HepG2 (cell line): ENCODE measurements around the gene ZNF292. TPM values are rescaled to one million over a fixed set of nuclear protein-coding genes. Genes with fewer than 3 reads are reported as not detected.
A peak's percentile ranks its signal among the peaks of the same experiment; 100 is the strongest.

ENCODE experiments used
- FLYWCH1 ChIP-seq: sonication (generic); formaldehyde crosslinking; IDR thresholded peaks from 2 replicates; pipeline ENCODE4 v1.8.1; 2023; ENCODE audit warnings: mild to moderate bottlenecking, missing genetic modification reagents
- GABPB1 ChIP-seq: IDR thresholded peaks from 2 replicates; pipeline ENCODE4 v1.6.1; 2016; ENCODE audit warnings: mild to moderate bottlenecking, missing genetic modification reagents, moderate library complexity, missing compliant biosample characterization
- IRX3 ChIP-seq: sonication (generic); formaldehyde crosslinking; IDR thresholded peaks from 2 replicates; pipeline ENCODE4 v1.8.1; 2023; ENCODE audit warnings: mild to moderate bottlenecking, low read depth, missing genetic modification reagents, borderline replicate concordance
- MATR3 ChIP-seq: sonication (generic); formaldehyde crosslinking; IDR thresholded peaks from 2 replicates; pipeline ENCODE4 v1.4.0; 2020; ENCODE audit warnings: missing genetic modification reagents
- NONO ChIP-seq, 2 experiments: fragments of 450-650 bp in 1 of 2; sonication (generic) in 1 of 2; formaldehyde crosslinking in 1 of 2; IDR thresholded peaks in 1 of 2; conservative IDR thresholded peaks in 1 of 2; 2 replicates each; pipeline versions ENCODE4 v1.6.1 to v1.8.0; 2017 to 2022; ENCODE audit warnings: mild to moderate bottlenecking in 1 of 2, missing genetic modification reagents in 1 of 2, moderate library complexity in 1 of 2
- PHF20 ChIP-seq: sonication (generic); formaldehyde crosslinking; IDR thresholded peaks from 2 replicates; pipeline ENCODE4 v1.5.0; 2020; ENCODE audit warnings: mild to moderate bottlenecking, missing genetic modification reagents
- POLR2AphosphoS5 ChIP-seq: IDR thresholded peaks from 2 replicates; pipeline ENCODE4 v1.6.1; 2012; ENCODE audit warnings: low read depth, low read length
- PPARG ChIP-seq: conservative IDR thresholded peaks from 2 replicates; pipeline ENCODE4 v1.6.1; 2016; ENCODE audit warnings: missing biosample characterization, missing genetic modification reagents
- SATB2 ChIP-seq: sonication (generic); formaldehyde crosslinking; IDR thresholded peaks from 2 replicates; pipeline ENCODE4 v1.5.0; 2020; ENCODE audit warnings: missing genetic modification reagents
- SIN3B ChIP-seq: fragments of 150-350 bp; IDR thresholded peaks from 2 replicates; pipeline ENCODE4 v1.6.1; 2014; ENCODE audit warnings: low read length
- TBP ChIP-seq: sonication (generic); formaldehyde crosslinking; IDR thresholded peaks from 2 replicates; pipeline ENCODE4 v1.5.0; 2020; ENCODE audit warnings: missing genetic modification reagents
- TMF1 ChIP-seq: sonication (generic); formaldehyde crosslinking; IDR thresholded peaks from 2 replicates; pipeline ENCODE4 v1.8.1; 2022; ENCODE audit warnings: low read depth, missing genetic modification reagents
- YY1 ChIP-seq: IDR thresholded peaks from 2 replicates; pipeline ENCODE4 v1.6.1; 2011; ENCODE audit warnings: low read length, low read depth, moderate library complexity, mild to moderate bottlenecking; ENCODE audit not compliant: insufficient read depth, insufficient replicate concordance
- ZNF282 ChIP-seq: fragments of 450-650 bp; IDR thresholded peaks from 2 replicates; pipeline ENCODE4 v1.6.1; 2018; ENCODE audit not compliant: partially characterized antibody
- ZNF335 ChIP-seq: sonication (generic); formaldehyde crosslinking; IDR thresholded peaks from 2 replicates; pipeline ENCODE4 v1.4.0; 2020; ENCODE audit warnings: missing genetic modification reagents
- polyA plus RNA-seq, 8 experiments: library from polyadenylated mRNA; depleted of rRNA in 3 of 8; stranded (reverse) in 7 of 8; unstranded in 1 of 8; fragments of >200 nt; fragmentation: Illumina TruSeq in 4 of 8; extraction: Trizol in 4 of 8; gene quantifications; 2 replicates each; pipeline versions ENCODE4 v1.2.1 to v1.2.3, GENCODE V29; 2011 to 2016; ENCODE audit warnings: low read depth in 4 of 8, missing spikeins in 1 of 8, mixed read lengths in 1 of 8; ENCODE audit not compliant: insufficient read depth in 1 of 8
- total RNA-seq, 5 experiments: library from RNA; depleted of rRNA; stranded (reverse); fragments of >200 nt; fragmentation: Illumina TruSeq; extraction: Trizol; gene quantifications; 2 replicates each; pipeline ENCODE4 v1.2.3, GENCODE V29; 2016; ENCODE audit warnings: low read depth in 1 of 5
- TF ChIP-seq, protein P1 (sequence below): IDR thresholded peaks from 2 replicates; pipeline ENCODE4 v1.6.1; 2016; ENCODE audit warnings: mild to moderate bottlenecking
- TF ChIP-seq, protein P2 (sequence below): sonication (generic); formaldehyde crosslinking; IDR thresholded peaks from 2 replicates; pipeline ENCODE4 v1.4.0; 2020; ENCODE audit warnings: mild to moderate bottlenecking, missing genetic modification reagents
- TF ChIP-seq, protein P3 (sequence below): sonication (generic); formaldehyde crosslinking; IDR thresholded peaks from 2 replicates; pipeline ENCODE4 v1.4.0; 2020; ENCODE audit warnings: missing genetic modification reagents
- TF ChIP-seq, protein P4 (sequence below): sonication (generic); formaldehyde crosslinking; IDR thresholded peaks from 2 replicates; pipeline ENCODE4 v1.5.0; 2020; ENCODE audit warnings: missing genetic modification reagents
- TF ChIP-seq, protein P5 (sequence below): sonication (generic); formaldehyde crosslinking; IDR thresholded peaks from 2 replicates; pipeline ENCODE4 v1.5.1; 2020; ENCODE audit warnings: mild to moderate bottlenecking, missing genetic modification reagents

ZNF292 gene
- total and polyA plus RNA-seq, 2 of the 13 experiments (the other 11 are each of a cell fraction or from before 2014, with no cell fraction given), result 9.9 to 12.8 TPM

DNA sequence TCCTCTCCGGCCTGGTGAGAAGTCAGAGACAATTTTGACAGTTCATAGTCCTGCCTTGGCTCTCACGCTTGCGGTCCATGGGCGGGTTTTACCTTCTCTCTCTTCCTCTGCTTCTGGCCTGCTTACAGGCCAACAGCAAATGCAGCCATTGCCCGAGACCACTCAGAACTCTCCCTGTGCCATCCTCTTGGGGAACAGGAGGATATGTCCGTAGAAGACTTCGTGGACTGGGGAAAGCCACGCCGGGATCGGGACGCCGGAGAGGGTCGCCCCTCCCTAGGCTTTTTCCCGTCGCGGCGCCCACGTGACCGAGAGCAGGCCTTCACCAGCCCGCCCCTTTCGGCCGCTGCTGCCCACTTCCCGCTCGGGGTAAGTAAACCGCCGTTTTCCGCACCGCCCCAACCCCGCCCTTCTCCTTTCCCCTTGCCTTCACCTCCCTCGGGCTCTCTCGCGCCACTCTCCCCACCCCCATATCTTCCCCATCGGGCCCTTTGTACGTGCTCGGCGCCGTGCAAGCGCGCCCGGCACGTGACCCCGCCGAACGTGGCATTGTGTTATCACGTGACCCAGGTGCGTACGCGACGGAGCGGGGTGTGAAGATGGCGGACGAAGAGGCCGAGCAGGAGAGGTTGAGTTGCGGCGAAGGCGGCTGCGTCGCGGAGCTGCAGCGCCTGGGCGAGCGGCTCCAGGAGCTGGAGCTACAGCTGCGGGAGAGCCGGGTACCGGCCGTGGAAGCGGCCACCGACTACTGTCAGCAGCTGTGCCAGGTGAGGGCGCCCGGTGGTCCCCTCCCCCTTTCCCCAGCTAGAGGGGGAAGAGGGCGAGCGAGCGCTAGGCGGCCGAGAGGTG lies at the start of gene ZNF292 (continued):
- TF ChIP-seq, protein P1, sequence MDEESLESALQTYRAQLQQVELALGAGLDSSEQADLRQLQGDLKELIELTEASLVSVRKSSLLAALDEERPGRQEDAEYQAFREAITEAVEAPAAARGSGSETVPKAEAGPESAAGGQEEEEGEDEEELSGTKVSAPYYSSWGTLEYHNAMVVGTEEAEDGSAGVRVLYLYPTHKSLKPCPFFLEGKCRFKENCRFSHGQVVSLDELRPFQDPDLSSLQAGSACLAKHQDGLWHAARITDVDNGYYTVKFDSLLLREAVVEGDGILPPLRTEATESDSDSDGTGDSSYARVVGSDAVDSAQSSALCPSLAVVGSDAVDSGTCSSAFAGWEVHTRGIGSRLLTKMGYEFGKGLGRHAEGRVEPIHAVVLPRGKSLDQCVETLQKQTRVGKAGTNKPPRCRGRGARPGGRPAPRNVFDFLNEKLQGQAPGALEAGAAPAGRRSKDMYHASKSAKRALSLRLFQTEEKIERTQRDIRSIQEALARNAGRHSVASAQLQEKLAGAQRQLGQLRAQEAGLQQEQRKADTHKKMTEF (CRISPR knock-in tag), result peak; percentile 98
- TF ChIP-seq FLYWCH1 (CRISPR knock-in tag) (no peak), PHF20 (CRISPR knock-in tag) (peak; percentile 78), IRX3 (peak; percentile 81; the same call in 1 of the 2 replicates), ZNF282 (no peak), YY1 (peak; percentile 94), TMF1 (CRISPR knock-in tag) (peak; percentile 90; the same call in 1 of the 2 replicates), TBP (CRISPR knock-in tag) (no peak), ZNF335 (CRISPR knock-in tag) (peak; percentile 44; the same call in 1 of the 2 replicates), PPARG (CRISPR knock-in tag) (peak; percentile 65), MATR3 (CRISPR knock-in tag) (no peak), GABPB1 (CRISPR knock-in tag) (peak; percentile 86), SATB2 (CRISPR knock-in tag) (peak; percentile 89), NONO (IDR thresholded peaks at IDR 0.05) (no peak), NONO (CRISPR knock-in tag; conservative IDR thresholded peaks at IDR 0.05) (peak; percentile 99), POLR2AphosphoS5 (peak; percentile 81), SIN3B (peak; percentile 64; the same call in 1 of the 2 replicates)
- TF ChIP-seq, protein P2, sequence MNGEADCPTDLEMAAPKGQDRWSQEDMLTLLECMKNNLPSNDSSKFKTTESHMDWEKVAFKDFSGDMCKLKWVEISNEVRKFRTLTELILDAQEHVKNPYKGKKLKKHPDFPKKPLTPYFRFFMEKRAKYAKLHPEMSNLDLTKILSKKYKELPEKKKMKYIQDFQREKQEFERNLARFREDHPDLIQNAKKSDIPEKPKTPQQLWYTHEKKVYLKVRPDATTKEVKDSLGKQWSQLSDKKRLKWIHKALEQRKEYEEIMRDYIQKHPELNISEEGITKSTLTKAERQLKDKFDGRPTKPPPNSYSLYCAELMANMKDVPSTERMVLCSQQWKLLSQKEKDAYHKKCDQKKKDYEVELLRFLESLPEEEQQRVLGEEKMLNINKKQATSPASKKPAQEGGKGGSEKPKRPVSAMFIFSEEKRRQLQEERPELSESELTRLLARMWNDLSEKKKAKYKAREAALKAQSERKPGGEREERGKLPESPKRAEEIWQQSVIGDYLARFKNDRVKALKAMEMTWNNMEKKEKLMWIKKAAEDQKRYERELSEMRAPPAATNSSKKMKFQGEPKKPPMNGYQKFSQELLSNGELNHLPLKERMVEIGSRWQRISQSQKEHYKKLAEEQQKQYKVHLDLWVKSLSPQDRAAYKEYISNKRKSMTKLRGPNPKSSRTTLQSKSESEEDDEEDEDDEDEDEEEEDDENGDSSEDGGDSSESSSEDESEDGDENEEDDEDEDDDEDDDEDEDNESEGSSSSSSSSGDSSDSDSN (CRISPR knock-in tag), result peak; percentile 81
- TF ChIP-seq, protein P3, sequence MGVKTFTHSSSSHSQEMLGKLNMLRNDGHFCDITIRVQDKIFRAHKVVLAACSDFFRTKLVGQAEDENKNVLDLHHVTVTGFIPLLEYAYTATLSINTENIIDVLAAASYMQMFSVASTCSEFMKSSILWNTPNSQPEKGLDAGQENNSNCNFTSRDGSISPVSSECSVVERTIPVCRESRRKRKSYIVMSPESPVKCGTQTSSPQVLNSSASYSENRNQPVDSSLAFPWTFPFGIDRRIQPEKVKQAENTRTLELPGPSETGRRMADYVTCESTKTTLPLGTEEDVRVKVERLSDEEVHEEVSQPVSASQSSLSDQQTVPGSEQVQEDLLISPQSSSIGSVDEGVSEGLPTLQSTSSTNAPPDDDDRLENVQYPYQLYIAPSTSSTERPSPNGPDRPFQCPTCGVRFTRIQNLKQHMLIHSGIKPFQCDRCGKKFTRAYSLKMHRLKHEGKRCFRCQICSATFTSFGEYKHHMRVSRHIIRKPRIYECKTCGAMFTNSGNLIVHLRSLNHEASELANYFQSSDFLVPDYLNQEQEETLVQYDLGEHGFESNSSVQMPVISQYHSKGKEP (CRISPR knock-in tag), result 0 out of 2 replicates have a peak, but pooled peaks have one; percentile 7
- TF ChIP-seq, protein P4, sequence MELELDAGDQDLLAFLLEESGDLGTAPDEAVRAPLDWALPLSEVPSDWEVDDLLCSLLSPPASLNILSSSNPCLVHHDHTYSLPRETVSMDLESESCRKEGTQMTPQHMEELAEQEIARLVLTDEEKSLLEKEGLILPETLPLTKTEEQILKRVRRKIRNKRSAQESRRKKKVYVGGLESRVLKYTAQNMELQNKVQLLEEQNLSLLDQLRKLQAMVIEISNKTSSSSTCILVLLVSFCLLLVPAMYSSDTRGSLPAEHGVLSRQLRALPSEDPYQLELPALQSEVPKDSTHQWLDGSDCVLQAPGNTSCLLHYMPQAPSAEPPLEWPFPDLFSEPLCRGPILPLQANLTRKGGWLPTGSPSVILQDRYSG (CRISPR knock-in tag), result no peak
- TF ChIP-seq, protein P5, sequence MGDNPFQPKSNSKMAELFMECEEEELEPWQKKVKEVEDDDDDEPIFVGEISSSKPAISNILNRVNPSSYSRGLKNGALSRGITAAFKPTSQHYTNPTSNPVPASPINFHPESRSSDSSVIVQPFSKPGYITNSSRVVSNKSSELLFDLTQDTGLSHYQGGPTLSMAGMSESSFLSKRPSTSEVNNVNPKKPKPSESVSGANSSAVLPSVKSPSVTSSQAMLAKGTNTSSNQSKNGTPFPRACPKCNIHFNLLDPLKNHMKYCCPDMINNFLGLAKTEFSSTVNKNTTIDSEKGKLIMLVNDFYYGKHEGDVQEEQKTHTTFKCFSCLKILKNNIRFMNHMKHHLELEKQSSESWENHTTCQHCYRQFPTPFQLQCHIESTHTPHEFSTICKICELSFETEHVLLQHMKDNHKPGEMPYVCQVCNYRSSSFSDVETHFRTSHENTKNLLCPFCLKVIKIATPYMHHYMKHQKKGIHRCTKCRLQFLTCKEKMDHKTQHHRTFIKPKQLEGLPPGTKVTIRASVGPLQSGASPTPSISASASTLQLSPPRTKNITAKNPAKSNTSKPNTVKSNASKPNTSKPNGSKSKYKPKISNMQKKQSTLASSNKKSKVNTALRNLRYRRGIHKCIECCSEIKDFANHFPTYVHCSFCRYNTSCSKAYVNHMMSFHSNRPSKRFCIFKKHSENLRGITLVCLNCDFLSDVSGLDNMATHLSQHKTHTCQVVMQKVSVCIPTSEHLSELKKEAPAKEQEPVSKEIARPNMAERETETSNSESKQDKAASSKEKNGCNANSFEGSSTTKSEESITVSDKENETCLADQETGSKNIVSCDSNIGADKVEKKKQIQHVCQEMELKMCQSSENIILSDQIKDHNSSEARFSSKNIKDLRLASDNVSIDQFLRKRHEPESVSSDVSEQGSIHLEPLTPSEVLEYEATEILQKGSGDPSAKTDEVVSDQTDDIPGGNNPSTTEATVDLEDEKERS, result peak; percentile 90
